Common myeloid progenitor, CD34-positive (primary cell): Measurements from ENCODE around the gene MOB3A.

Source experiments
- CTCF ChIA-PET: fragments of 350-600 bp; sonication (Branson Sonifier 250); formaldehyde crosslinking; loops from one replicate; lab custom pipeline; 2021; ENCODE audit warnings: antibody characterized with exemption; lab: Charles Lee
- POLR2A ChIA-PET: fragments of 350-600 bp; sonication (Branson Sonifier 250); formaldehyde crosslinking; loops from one replicate; lab custom pipeline; 2021; ENCODE audit warnings: antibody characterized with exemption; lab: Charles Lee
- DNase-seq, 3 donors: peaks; one replicate each; pipeline versions ENCODE4 v3.0.0 to v3.0.0-alpha.2; 2013
- H3K27ac ChIP-seq, 2 experiments: 1 replicate in 1 of 2; 2 replicates in 1 of 2; pipeline ENCODE4 v1.7.0; 2013; ENCODE audit warnings: inconsistent platforms in 2 of 2, low read length in 2 of 2, mild to moderate bottlenecking in 2 of 2, low read depth in 1 of 2, moderate library complexity in 1 of 2; ENCODE audit not compliant: severe bottlenecking in 2 of 2, insufficient read depth in 1 of 2, poor library complexity in 1 of 2
- H3K27me3 ChIP-seq, 5 experiments: replicated peaks in 2 of 5; 1 replicate in 3 of 5; 2 replicates in 2 of 5; pipeline versions ENCODE4 v1.6.1 to v1.7.0; 2013; ENCODE audit warnings: low read length in 4 of 5, mild to moderate bottlenecking in 2 of 5, moderate library complexity in 2 of 5, inconsistent platforms in 1 of 5; ENCODE audit not compliant: insufficient read depth in 5 of 5, control insufficient read depth in 4 of 5
- H3K36me3 ChIP-seq, 4 experiments: 1 replicate in 2 of 4; 2 replicates in 2 of 4; pipeline versions ENCODE4 v1.6.1 to v1.7.0; 2013; ENCODE audit warnings: low read length in 3 of 4, control low read depth in 1 of 4, mild to moderate bottlenecking in 1 of 4; ENCODE audit not compliant: control insufficient read depth in 4 of 4, insufficient read depth in 4 of 4
- H3K4me1 ChIP-seq, 4 experiments: 1 replicate in 3 of 4; 2 replicates in 1 of 4; pipeline versions ENCODE4 v1.6.1 to v1.7.1; 2013; ENCODE audit warnings: low read length in 3 of 4, mild to moderate bottlenecking in 3 of 4, control low read depth in 1 of 4, inconsistent platforms in 1 of 4, moderate library complexity in 1 of 4; ENCODE audit not compliant: control insufficient read depth in 4 of 4, insufficient read depth in 4 of 4; ENCODE audit errors: control extremely low read depth in 1 of 4
- H3K4me3 ChIP-seq, 7 experiments: 1 replicate in 4 of 7; 2 replicates in 3 of 7; pipeline versions ENCODE4 v1.5.1 to v1.7.0; 2013; ENCODE audit warnings: mild to moderate bottlenecking in 7 of 7, low read length in 6 of 7, moderate library complexity in 6 of 7, inconsistent platforms in 2 of 7, low read depth in 2 of 7, control low read depth in 1 of 7; ENCODE audit not compliant: insufficient read depth in 4 of 7, control insufficient read depth in 1 of 7; ENCODE audit errors: extremely low read depth in 1 of 7
- H3K9me3 ChIP-seq, 5 experiments: 1 replicate in 4 of 5; 2 replicates in 1 of 5; pipeline versions ENCODE4 v1.6.1 to v1.7.1; 2013; ENCODE audit warnings: low read length in 4 of 5, mild to moderate bottlenecking in 2 of 5, inconsistent platforms in 1 of 5, low read depth in 1 of 5, moderate library complexity in 1 of 5; ENCODE audit not compliant: control insufficient read depth in 4 of 5, insufficient read depth in 2 of 5; ENCODE audit errors: control extremely low read depth in 1 of 5
- WGBS: methylation state at CpG from one replicate; pipeline ENCODE4 v1.1.5; 2013; ENCODE audit not compliant: insufficient coverage; 5-methylcytosine and 5-hydroxymethylcytosine counted together

The MOB3A gene

DNA sequence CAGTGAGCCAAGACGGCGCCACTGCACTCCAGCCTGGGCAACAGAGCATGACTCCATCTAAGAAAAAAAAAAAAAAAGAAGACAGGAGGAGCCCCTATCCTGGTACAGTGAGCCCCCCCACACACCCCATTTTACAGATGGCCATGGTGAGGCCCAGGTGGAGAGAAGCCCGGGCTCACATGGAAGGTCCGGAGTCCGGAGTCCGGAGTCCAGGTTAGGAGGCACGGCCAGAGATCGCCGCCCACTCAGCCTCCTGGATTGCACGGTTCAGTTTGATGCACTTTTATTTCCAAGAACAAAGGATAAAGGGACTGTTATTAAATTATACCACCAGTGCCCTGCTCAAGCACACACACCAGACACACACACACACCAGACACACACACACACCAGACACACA is 69.4 kb downstream of the MOB3A start:
- Histone ChIP-seq H3K4me3 (no peak overlapping the region), H3K27ac (no peak overlapping the region), H3K36me3 (no peaks in the 10 kb centered on the region), H3K9me3 (no peaks in the 10 kb centered on the region), H3K4me1 (peaks cover 0 to 14% (median 3%) of the 10 kb centered on the region in 4 experiments), H3K27me3 (no peaks in the 10 kb centered on the region)
- WGBS: 89% methylated on average over 10 of the region's 10 CpGs
- ChIA-PET CTCF (interaction anchor here (0.9 kb wide), 1 partner anchor 17 kb away, joined by 4 read pairs; no protein-coding TSS in a partner anchor), POLR2A (no interaction called here)
- DNase-seq: no peak

DNA sequence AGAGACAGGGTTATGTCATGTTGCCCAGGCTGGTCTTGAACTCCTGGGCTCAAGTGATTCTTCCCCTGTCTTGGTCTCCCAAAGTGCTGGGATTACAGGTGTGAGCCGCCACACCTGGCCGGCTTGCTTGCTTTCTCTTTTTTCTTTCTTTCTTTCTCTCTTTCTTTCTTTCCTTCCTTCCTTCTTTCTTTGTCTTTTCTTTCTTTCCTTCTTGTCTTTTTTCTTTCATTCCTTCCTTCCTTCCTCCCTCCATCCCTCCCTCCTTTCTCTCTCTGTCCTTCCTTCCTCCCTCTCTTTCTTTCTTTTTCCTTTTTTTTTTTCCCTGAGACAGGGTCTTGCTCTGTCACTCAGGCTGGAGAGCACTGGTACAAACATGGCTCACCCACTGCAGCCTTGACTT is 73.8 kb downstream of the MOB3A start:
- no peak for DNase-seq
- CTCF ChIA-PET: interaction anchor here (1.0 to 1.3 kb wide), 3 partner anchors 29 to 70 kb away, joined by 3 read pairs; no protein-coding TSS in a partner anchor
- Histone ChIP-seq H3K4me1 (peaks cover 0 to 4% (median 3%) of the 10 kb centered on the region in 4 experiments), H3K27ac (no peak overlapping the region), H3K4me3 (no peak overlapping the region), H3K36me3 (no peaks in the 10 kb centered on the region), H3K9me3 (no peaks in the 10 kb centered on the region), H3K27me3 (no peaks in the 10 kb centered on the region)
- POLR2A ChIA-PET: interaction anchor here (1.7 kb wide), 1 partner anchor 29 kb away, joined by 4 read pairs; the partner anchor contains the start of gene MKNK2
- WGBS: 100% methylated on average over 2 of the region's 2 CpGs

DNA sequence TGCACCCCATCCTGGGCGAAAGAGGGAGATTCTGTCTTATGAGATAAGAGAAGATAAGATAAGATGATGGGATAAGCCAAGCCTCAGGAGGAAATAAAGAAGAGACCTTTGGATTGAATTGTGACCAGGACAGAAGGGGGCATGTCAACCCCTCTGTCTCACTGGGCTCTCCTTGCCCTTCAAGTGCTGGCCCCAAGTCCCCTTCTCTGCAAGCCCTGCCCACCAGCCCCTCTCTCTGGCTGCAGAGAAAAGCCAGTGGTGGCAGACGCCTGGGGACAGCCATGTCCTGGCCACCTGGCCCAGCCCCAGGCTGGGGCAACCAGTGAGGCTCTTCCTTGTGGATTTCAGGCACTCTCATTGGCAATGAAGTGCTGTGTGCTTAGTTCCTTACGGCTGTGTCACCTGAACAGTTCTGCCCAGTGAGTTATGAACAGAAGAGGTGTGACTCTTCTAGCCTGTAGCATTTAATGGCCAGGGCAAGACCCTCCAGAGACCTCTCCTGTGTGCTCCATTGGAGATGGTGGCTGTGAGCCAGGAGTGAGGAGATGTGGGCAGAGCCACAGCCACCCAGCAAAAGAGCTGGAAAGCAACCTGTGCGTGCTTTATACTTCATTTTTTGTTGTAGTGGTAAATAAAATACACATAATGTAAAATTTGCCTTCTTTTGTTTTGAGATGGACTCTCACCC is 74.5 kb downstream of the MOB3A start:
- no peaks in the 10 kb centered on the region for H3K27me3 ChIP-seq
- H3K36me3 ChIP-seq: no peaks in the 10 kb centered on the region
- CTCF ChIA-PET: interaction anchor here (0.6 kb wide), 1 partner anchor 32 kb away, joined by 3 read pairs; no protein-coding TSS in a partner anchor
- no peak overlapping the region for H3K4me3 ChIP-seq
- no peak for DNase-seq
- no peak overlapping the region for H3K27ac ChIP-seq
- H3K9me3 ChIP-seq: no peaks in the 10 kb centered on the region
- peaks cover 0 to 9% (median 3%) of the 10 kb centered on the region in 4 experiments for H3K4me1 ChIP-seq
- WGBS: 95% methylated on average over 2 of the region's 4 CpGs
- POLR2A ChIA-PET: no interaction called here
